ENCODE results near the gene DYNC1H1. TPM values are rescaled to one million over a fixed set of nuclear protein-coding genes. Genes with fewer than 3 reads are reported as not detected.
"Not testable (repeated sequence)": the region's sequence is repeated elsewhere in the genome, so short reads cannot be mapped to it uniquely, and the experiment has no call there.

The DYNC1H1 gene
- total RNA-seq, 1 donor from 2014 or later = 277 TPM

- Histone ChIP-seq H3K27me3 (ENCODE audit: control insufficient read depth, insufficient read depth, low read length) (no peaks in the 10 kb centered on the region), H3K4me3 (ENCODE audit: low read depth, low read length) (no peak overlapping the region), H3K36me3 (ENCODE audit: control insufficient read depth, insufficient read depth, low read length) (peaks cover 8% of the 10 kb centered on the region)
- no peak for DNase-seq (ENCODE audit: low read depth)
- no peak for FAIRE-seq
- no peak for TF ChIP-seq CTCF (IDR thresholded peaks at IDR 0.05; ENCODE audit: insufficient read depth, low read length, severe bottlenecking)
Measured at GRCh38 chr14:102077382-102077709, 113.0 kb downstream of the DYNC1H1 start.

- FAIRE-seq; H3K4me3 ChIP-seq (ENCODE audit: low read depth, low read length); DNase-seq (ENCODE audit: low read depth); H3K27me3 ChIP-seq (ENCODE audit: control insufficient read depth, insufficient read depth, low read length): not testable (repeated sequence)
- H3K36me3 ChIP-seq (ENCODE audit: control insufficient read depth, insufficient read depth, low read length) = peaks cover 15% of the 10 kb centered on the region
Measured at GRCh38 chr14:102078361-102078791, 114.0 kb downstream of the DYNC1H1 start.

GRCh38 chr14:102078831-102079699, 114.7 kb downstream of the DYNC1H1 start:
- peaks cover 15% of the 10 kb centered on the region for H3K36me3 ChIP-seq (ENCODE audit: control insufficient read depth, insufficient read depth, low read length)
- DNase-seq (ENCODE audit: low read depth) (no peak), FAIRE-seq (no peak)
- H3K27me3 ChIP-seq (ENCODE audit: control insufficient read depth, insufficient read depth, low read length) = no peaks in the 10 kb centered on the region
- H3K4me3 ChIP-seq (ENCODE audit: low read depth, low read length) = no peak overlapping the region
- no peak for TF ChIP-seq CTCF (IDR thresholded peaks at IDR 0.05; ENCODE audit: insufficient read depth, low read length, severe bottlenecking)

GRCh38 chr14:102079700-102079979, 115.3 kb downstream of the DYNC1H1 start:
- DNase-seq (ENCODE audit: low read depth) = no peak
- no peak for FAIRE-seq
- Histone ChIP-seq H3K27me3 (ENCODE audit: control insufficient read depth, insufficient read depth, low read length) (no peaks in the 10 kb centered on the region), H3K4me3 (ENCODE audit: low read depth, low read length) (no peak overlapping the region), H3K36me3 (ENCODE audit: control insufficient read depth, insufficient read depth, low read length) (peaks cover 17% of the 10 kb centered on the region)
- TF ChIP-seq CTCF (IDR thresholded peaks at IDR 0.05; ENCODE audit: insufficient read depth, low read length, severe bottlenecking) = no peak

GRCh38 chr14:102080183-102081080, 116.1 kb downstream of the DYNC1H1 start:
- TF ChIP-seq CTCF (IDR thresholded peaks at IDR 0.05; ENCODE audit: insufficient read depth, low read length, severe bottlenecking) = no peak
- Histone ChIP-seq H3K36me3 (ENCODE audit: control insufficient read depth, insufficient read depth, low read length) (peaks cover 23% of the 10 kb centered on the region), H3K4me3 (ENCODE audit: low read depth, low read length) (no peak overlapping the region), H3K27me3 (ENCODE audit: control insufficient read depth, insufficient read depth, low read length) (no peaks in the 10 kb centered on the region)
- DNase-seq (ENCODE audit: low read depth) (no peak), FAIRE-seq (no peak)

Measured in bronchial epithelial cell (primary cell).